Cardiac septum (tissue), 1 donor: ENCODE results near the gene SLC8A1. TPM values are rescaled to one million over a fixed set of nuclear protein-coding genes. Genes with fewer than 3 reads are reported as not detected.
"Not testable (repeated sequence)": the region's sequence is repeated elsewhere in the genome, so short reads cannot be mapped to it uniquely, and the experiment has no call there.

Experiments used
- DNase-seq: peaks from one replicate; pipeline ENCODE4 v3.0.0-alpha.2; 2020; ENCODE audit warnings: low spot score
- intact Hi-C: fragments of 100-400 bp; cut with DNase I; formaldehyde crosslinking; loops from one replicate; pipeline ENCODE4 v1.14.0; 2022
- total RNA-seq: library from RNA; stranded (reverse); fragmentation: NEBNext Ultra II Directional; extraction: Animal tissue kit (Norgen Biotek cat#: 25700); gene quantifications from one replicate; pipeline ENCODE4 v1.2.1, GENCODE V29; 2021
- donor health status: DM: no; HTN: no; CAD: no.

Gene SLC8A1
- total RNA-seq, 1 donor from 2014 or later: 906 TPM

DNA sequence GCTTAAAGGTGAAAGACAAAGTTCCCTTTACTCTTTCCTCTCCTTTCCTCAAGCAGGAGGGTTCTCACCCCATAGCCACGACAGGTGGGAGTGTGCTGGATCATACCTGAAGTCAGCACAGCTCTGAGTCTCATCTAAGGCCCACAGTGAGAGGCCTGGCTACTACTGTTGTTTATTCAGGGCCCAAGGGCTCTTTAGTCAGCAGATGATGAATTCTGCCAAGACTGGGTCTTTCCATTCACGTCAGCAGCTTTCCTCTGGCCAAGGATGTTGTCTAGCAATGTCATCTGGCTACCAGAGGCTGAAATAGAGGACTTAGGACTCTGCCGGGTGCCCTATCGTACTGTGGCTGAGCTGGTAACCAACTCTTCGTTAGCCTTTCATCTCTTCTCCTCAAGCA is 364.5 kb downstream of the SLC8A1 start:
- no peak for DNase-seq

DNA sequence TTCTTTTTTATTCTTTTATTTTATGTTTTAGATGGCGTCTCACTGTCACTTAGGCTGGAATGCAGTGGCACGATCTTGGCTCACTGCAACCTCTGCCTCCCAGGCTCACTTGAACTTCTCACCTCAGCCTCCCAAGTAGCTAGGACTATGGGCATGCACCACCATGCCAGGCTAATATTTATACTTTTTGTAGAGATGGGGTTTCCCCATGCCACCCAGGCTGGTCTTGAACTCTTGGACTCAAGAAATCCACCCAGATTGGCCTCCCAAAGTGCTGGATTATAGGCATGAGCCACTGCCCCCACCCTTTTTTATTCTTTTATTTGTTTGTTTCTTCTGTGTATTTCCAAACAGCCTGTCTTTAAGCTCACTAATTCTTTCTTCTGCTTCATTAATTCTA is 366.1 kb downstream of the SLC8A1 start:
- no peak for DNase-seq
- intact Hi-C loops: no loop called here

More for the DNA sequence above, 364.5 kb downstream of the SLC8A1 start:
- intact Hi-C loops: no loop called here

DNA sequence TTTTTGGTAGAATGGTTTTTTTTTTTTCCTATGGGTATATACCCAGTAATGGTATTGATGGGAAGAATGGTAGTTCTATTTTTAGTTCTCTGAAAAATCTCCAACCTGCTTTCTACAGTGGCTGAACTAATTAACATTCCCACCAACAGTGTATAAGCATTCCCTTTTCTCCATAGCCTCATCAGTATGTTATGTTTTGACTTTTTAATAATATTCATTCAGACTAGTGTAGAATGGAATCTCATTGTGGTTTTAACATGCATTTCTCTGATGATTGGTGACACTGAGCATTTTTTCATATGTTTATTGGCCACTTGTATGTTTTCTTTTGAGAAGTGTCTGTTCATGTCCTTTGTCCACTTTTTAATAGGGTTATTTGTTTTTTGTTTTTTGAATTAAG is 378.6 kb downstream of the SLC8A1 start:
- DNase-seq, intact Hi-C loops: not testable (repeated sequence)

DNA sequence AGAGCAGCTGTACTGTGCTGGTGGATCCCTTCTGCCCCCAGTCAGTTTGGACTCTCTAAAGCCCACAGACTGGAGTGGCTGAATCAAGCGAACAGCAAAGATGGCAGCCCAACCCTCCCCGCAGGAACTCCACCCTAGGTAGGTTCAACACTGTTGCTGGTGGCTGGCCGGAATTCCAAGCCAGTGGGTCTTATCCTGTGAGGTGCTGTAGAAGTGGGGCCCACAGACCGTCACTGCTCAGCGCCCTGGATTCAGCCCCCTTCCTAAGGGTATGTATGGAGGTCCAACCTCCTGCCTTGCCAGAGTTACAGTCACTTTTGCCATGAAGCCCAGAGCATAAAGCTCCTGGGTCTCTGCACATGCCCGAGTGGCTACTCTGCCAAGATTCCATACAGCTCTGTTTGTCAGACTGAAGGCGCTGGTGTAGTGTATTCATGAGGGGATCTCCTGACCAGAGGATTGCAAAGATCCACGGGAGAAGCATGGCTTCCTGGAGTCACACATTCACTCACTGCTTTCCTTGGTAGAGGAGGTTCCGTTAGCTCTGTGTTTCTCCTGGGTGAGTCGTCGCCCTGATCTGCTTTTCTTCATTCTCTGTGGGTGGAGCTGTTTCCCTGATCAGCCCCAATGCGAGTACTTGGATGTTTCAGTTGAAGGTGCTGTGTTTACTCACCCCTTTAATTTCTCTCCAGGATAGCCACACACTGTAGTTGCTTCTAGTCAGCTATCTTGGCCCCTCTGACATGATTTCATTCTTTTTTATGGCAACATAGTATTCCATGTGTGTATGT is 379.3 kb downstream of the SLC8A1 start:
- DNase-seq: no peak
- intact Hi-C loops: no loop called here

DNA sequence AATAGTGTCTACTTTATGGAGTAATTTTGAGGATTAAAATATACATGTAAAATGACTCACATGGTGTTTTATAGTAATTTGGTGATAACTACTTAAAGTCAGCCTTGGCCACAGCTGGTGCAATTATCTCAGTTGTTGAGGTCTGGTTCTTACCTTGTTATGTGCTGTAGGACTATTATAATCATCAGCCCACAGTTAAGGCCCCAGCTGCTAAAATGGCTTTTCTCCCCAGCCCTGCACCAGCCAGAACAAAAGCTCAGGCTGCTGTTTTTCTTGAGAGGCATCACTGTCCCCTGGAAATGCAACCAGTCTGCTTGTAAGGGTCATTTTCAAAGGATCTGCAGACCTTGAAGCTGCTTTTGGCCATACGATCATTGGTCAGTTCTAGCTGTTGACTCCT is 389.5 kb downstream of the SLC8A1 start:
- no peak for DNase-seq
- intact Hi-C loops: no loop called here

DNA sequence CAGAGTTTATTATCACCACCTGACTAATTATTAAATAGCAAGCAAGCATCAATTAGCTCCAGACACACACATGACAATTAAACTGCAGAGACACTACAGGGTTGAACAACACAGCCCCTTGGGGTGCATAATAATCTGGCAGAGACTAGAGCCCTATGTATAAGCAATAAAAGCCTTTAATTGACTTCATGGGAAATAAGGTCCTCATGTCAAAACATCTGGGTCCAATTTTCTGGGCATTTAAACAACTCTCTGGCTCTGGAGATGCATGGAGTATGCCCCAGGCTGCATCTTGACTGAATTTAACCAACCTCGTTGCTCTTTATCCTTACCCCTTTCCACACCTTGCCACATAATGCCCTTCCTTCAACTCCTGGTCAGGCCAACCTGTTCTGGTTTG is 402.1 kb downstream of the SLC8A1 start:
- intact Hi-C loops: no loop called here
- DNase-seq: no peak

DNA sequence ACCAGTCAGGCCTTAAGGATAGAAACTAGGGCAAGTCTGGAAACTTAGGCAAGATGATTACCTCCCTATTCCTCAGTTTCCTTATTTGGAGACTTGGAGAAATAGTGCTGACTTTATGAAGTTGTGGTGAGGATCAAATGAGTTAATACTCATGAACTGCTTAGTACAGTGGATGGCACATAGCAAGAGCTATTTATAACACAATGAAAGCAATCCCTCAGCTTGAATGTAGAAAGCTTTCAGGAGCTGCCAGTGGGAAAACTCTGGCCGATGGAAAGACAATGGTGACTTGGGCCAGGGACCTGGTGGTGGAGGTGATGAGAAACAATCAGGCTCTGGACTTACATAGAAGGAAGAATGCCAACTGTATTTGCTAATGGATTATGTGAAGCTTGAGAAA is 403.4 kb downstream of the SLC8A1 start:
- no peak for DNase-seq
- intact Hi-C loops: no loop called here

DNA sequence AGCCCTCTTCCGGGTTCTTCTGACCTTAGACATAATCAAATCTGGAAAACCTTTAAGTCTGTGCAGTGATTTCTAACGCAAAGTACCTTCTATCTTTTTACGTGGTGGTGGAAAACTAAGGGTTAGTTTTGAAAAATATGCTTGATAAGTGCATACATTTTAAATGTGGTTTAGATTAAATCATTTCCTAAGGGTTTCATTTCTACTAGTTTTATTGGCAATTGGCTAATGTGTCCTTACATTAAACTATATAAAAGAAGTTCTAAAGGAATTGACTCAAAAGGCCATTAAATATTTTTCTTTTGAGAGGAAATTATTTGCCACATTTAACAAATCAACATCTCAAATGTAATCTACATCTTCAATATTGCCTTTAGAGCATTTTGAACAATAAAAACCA is 404.5 kb downstream of the SLC8A1 start:
- no peak for DNase-seq
- intact Hi-C loops: no loop called here
